Measurements from ENCODE around the gene TSSK6.

TSSK6 gene

DNA sequence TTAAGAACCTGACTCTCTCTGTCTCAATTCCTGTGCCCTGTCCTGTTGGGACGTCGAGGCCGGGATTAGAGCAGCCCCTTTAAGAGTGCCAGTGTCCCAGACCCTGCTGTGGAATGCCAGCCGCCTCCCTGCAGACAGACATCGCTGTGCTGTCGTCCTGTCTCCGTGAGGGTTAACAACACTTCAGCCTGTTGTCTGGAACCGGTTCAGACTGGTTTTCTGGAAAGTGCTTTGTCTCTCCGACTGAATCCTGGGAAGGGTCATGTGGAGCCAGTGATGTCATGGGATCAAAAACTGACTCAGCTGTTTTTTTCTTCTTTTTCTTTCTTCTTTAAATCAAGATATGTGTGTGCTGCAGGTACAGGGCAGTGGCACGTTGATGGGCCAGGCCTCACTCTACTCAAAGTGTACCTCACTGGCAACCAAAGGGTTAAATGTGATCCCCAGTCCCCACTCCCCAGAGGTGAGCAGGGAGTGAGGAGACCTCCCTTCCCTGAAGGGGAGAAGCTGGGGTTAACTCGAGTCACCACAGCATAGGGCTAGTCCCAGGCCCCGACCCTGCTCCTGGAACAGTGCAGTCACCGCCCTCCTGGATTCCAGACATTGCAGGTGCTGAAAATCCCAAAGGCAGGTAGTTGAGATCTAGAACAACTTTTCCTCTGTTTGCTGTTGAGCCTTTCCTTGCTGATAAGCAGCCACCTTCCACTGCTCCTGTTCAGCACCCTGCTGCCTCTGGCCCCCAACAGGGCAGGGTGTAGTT is 50.8 kb downstream of the TSSK6 start:
- DNase-seq (ENCODE audit: low spot score): no peak

Data from SW480 (cell line).